ENCODE measurements around the gene AKAP1. TPM values are rescaled to one million over a fixed set of nuclear protein-coding genes. Genes with fewer than 3 reads are reported as not detected.
"Not testable (repeated sequence)": the region's sequence is repeated elsewhere in the genome, so short reads cannot be mapped to it uniquely, and the experiment has no call there.

The AKAP1 gene
- total and polyA plus RNA-seq, 5 donors, result 92.3 to 194 (median 161) TPM

GRCh38 chr17:57091186-57091618, 6.2 kb downstream of the AKAP1 start:
- peak overlapping the region; percentile 90 for H3K27ac ChIP-seq (ENCODE audit: low read length)
- intact Hi-C loops (cut with DNase I), result no loop called here
- ATAC-seq (peak; percentile 87 to 92), DNase-seq (peak; percentile 69 to 89 (median 86))
- H3K27me3 ChIP-seq (ENCODE audit: control insufficient read depth, insufficient read depth), result no peaks in the 10 kb centered on the region
- no peak overlapping the region for H3K4me3 ChIP-seq (ENCODE audit: low read length)
- H3K4me1 ChIP-seq (ENCODE audit: control insufficient read depth, insufficient read depth, low read length), result peaks cover 14% of the 10 kb centered on the region
- WGBS, result 49% methylated on average over 5 of the region's 5 CpGs
- H3K9me3 ChIP-seq (ENCODE audit: control insufficient read depth, low read length), result no peaks in the 10 kb centered on the region

DNA sequence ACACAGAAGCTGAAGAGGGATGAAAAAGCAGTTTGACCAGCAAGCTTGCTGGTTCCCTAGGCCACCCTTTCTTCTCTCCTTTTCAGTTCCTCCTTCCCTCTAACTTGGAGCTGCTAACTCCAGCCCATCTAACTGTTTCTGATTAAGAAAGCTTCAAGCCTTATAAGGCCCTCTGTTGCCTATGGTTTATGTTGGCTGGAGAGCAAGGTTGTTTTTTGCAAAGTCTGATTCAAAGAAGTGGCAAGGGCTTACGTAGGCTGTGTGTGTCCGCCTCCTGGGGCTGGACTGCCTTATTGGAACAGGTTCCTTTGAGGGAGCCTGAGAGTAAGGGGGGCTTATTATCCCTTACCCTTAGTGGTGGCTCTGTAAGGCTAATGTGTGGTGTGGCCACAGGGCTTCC, 7.1 kb downstream of the AKAP1 start:
- H3K9me3 ChIP-seq (ENCODE audit: control insufficient read depth, low read length), result no peaks in the 10 kb centered on the region
- no peaks in the 10 kb centered on the region for H3K27me3 ChIP-seq (ENCODE audit: control insufficient read depth, insufficient read depth)
- peaks cover 23% of the 10 kb centered on the region for H3K4me1 ChIP-seq (ENCODE audit: control insufficient read depth, insufficient read depth, low read length)
- 38% methylated on average over 2 of the region's 2 CpGs for WGBS
- H3K27ac ChIP-seq (ENCODE audit: low read length), result peak overlapping the region; percentile 95
- ATAC-seq (peak; percentile 30 to 41), DNase-seq (no peak)
- intact Hi-C loops (cut with DNase I), result no loop called here
- H3K4me3 ChIP-seq (ENCODE audit: low read length), result no peak overlapping the region

GRCh38 chr17:57092779-57093178, 7.7 kb downstream of the AKAP1 start:
- H3K27ac ChIP-seq (ENCODE audit: low read length), result peak overlapping the region; percentile 95
- DNase-seq (no peak), ATAC-seq (no peak)
- H3K4me3 ChIP-seq (ENCODE audit: low read length), result no peak overlapping the region
- no peaks in the 10 kb centered on the region for H3K9me3 ChIP-seq (ENCODE audit: control insufficient read depth, low read length)
- 74% methylated on average over 8 of the region's 8 CpGs for WGBS
- intact Hi-C loops (cut with DNase I), result no loop called here
- peaks cover 28% of the 10 kb centered on the region for H3K4me1 ChIP-seq (ENCODE audit: control insufficient read depth, insufficient read depth, low read length)
- H3K27me3 ChIP-seq (ENCODE audit: control insufficient read depth, insufficient read depth), result no peaks in the 10 kb centered on the region

DNA sequence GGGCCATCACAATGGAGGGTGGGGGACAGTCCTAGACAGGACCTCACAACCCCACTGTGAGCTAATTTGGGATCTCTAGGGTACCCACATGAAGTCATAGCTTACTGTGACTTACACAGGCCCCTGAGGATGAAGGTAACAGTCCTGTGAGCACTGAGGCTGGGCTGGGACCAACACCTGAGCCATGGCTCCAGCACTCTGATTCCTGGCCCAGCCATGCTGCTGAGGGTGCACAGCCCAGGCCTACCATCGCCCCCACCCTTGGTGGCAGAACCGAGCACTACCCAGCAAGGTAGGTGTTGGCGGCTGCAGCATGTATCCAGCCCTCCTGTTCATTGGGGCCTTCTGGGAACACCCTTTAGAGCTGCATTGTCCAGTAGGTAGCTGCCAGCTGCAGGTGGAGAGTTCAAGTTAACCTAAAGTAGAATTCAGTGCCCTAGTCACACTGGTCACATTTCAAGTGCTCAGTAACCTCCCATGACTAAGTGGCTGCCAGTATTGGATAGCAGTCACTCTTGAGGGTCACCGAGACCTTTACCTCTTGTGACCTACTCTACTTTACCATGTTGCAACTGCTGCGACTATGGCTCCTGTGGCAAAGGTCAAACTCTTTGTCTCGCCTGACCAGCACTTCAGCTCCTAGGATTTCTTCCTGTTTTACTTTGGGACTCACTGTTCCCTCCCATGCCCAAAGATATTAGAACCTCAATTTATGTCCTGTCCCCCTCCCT, 11.6 kb downstream of the AKAP1 start:
- Histone ChIP-seq H3K4me3 (ENCODE audit: low read length) (no peak overlapping the region), H3K27ac (ENCODE audit: low read length) (peak overlapping the region; percentile 92), H3K4me1 (ENCODE audit: control insufficient read depth, insufficient read depth, low read length) (peaks cover 44% of the 10 kb centered on the region), H3K27me3 (ENCODE audit: control insufficient read depth, insufficient read depth) (no peaks in the 10 kb centered on the region), H3K9me3 (ENCODE audit: control insufficient read depth, low read length) (no peaks in the 10 kb centered on the region)
- DNase-seq (no peak), ATAC-seq (peak; percentile 23 to 31)
- intact Hi-C loops (cut with DNase I), result no loop called here
- WGBS, result 84% methylated on average over 6 of the region's 6 CpGs

- peak; percentile 63 to 73 for ATAC-seq
- 13% methylated on average over 2 of the region's 2 CpGs for WGBS
- intact Hi-C loops (cut with DNase I), result no loop called here
- H3K4me1 ChIP-seq (ENCODE audit: control insufficient read depth, insufficient read depth, low read length), result peaks cover 35% of the 10 kb centered on the region
- H3K4me3 ChIP-seq (ENCODE audit: low read length), result no peak overlapping the region
- no peaks in the 10 kb centered on the region for H3K9me3 ChIP-seq (ENCODE audit: control insufficient read depth, low read length)
- H3K27ac ChIP-seq (ENCODE audit: low read length), result peak overlapping the region; percentile 92
- peak in 2 of 3 donors; percentile 53 to 62 for DNase-seq
- no peaks in the 10 kb centered on the region for H3K27me3 ChIP-seq (ENCODE audit: control insufficient read depth, insufficient read depth)
Measured at GRCh38 chr17:57097832-57098421, 12.9 kb downstream of the AKAP1 start.

- ATAC-seq (no peak), DNase-seq (no peak)
- Histone ChIP-seq H3K27ac (ENCODE audit: low read length) (peak overlapping the region; percentile 69), H3K9me3 (ENCODE audit: control insufficient read depth, low read length) (no peaks in the 10 kb centered on the region), H3K4me3 (ENCODE audit: low read length) (no peak overlapping the region), H3K27me3 (ENCODE audit: control insufficient read depth, insufficient read depth) (no peaks in the 10 kb centered on the region), H3K4me1 (ENCODE audit: control insufficient read depth, insufficient read depth, low read length) (peaks cover 35% of the 10 kb centered on the region)
- intact Hi-C loops (cut with DNase I), result no loop called here
- 58% methylated on average over 3 of the region's 3 CpGs for WGBS
Measured at GRCh38 chr17:57099165-57099564, 14.1 kb downstream of the AKAP1 start.

GRCh38 chr17:57102122-57102521, 17.1 kb downstream of the AKAP1 start:
- no peak overlapping the region for H3K4me3 ChIP-seq (ENCODE audit: low read length)
- no peaks in the 10 kb centered on the region for H3K27me3 ChIP-seq (ENCODE audit: control insufficient read depth, insufficient read depth)
- no peak overlapping the region for H3K27ac ChIP-seq (ENCODE audit: low read length)
- DNase-seq (no peak), ATAC-seq (no peak)
- peaks cover 34% of the 10 kb centered on the region for H3K4me1 ChIP-seq (ENCODE audit: control insufficient read depth, insufficient read depth, low read length)
- 81% methylated on average over 4 of the region's 4 CpGs for WGBS
- H3K9me3 ChIP-seq (ENCODE audit: control insufficient read depth, low read length), result no peaks in the 10 kb centered on the region
- intact Hi-C loops (cut with DNase I), result no loop called here

DNA sequence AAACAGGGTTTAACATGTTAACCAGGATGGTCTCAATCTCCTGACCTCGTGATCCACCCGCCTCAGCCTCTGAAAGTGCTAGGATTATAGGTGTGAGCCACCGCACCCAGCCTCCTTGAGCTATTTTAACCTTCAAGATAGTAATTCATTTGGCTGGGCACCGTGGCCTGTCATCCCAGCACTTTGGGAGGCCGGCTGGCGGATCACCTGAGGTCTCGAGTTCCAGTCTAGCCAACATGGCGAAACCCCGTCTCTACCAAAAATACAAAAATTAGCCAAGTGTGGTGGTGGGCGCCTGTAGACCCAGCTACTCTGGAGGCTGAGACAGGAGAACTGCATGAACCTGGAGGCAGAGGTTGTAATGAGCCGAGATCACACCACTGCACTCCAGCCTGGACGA, 17.6 kb downstream of the AKAP1 start:
- 74% methylated on average over 12 of the region's 12 CpGs for WGBS
- H3K9me3 ChIP-seq (ENCODE audit: control insufficient read depth, low read length); ATAC-seq; intact Hi-C loops (cut with DNase I); H3K4me3 ChIP-seq (ENCODE audit: low read length); H3K27me3 ChIP-seq (ENCODE audit: control insufficient read depth, insufficient read depth); DNase-seq: not testable (repeated sequence)
- Histone ChIP-seq H3K4me1 (ENCODE audit: control insufficient read depth, insufficient read depth, low read length) (peaks cover 30% of the 10 kb centered on the region), H3K27ac (ENCODE audit: low read length) (peak overlapping the region; percentile 7)

DNA sequence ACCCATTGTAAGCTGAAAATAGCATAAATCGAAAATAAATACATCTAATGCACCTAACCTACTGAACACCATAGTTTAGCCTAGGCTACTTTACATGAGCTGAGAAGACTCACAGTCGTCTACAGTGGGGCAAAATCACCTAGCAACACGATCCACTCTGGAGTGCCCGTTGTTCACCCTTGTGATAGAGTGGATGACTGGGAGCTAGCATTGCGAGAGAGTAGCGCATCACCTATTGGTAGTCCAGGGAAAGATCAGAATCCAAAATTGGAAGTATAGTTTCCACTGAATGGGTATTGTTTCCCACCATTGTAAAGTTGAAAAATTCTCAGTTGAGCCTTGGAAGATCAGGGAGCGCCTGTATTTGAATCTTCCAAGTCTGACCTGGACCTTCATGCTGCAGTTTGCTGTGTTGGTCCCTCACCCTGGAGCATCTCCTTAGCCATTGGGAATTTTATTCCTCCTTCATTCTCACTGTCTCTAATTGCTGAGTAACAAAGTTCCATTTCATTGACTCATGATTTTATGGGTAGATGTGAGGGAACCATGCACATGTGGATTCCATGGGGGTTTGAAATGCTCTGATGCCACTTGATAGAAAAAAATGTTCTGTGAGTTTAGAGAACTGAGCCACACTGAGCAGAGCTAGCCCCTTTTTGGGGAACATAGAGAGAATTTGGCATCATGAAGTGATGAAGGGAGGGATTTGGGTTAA, 19.6 kb downstream of the AKAP1 start:
- Histone ChIP-seq H3K27me3 (ENCODE audit: control insufficient read depth, insufficient read depth) (no peaks in the 10 kb centered on the region), H3K9me3 (ENCODE audit: control insufficient read depth, low read length) (no peaks in the 10 kb centered on the region), H3K4me3 (ENCODE audit: low read length) (no peak overlapping the region), H3K4me1 (ENCODE audit: control insufficient read depth, insufficient read depth, low read length) (peaks cover 28% of the 10 kb centered on the region), H3K27ac (ENCODE audit: low read length) (no peak overlapping the region)
- no peak for ATAC-seq
- intact Hi-C loops (cut with DNase I), result no loop called here
- no peak for DNase-seq
- 78% methylated on average over 7 of the region's 7 CpGs for WGBS

- Histone ChIP-seq H3K27ac (ENCODE audit: low read length) (peak overlapping the region; percentile 11), H3K4me1 (ENCODE audit: control insufficient read depth, insufficient read depth, low read length) (peaks cover 25% of the 10 kb centered on the region), H3K4me3 (ENCODE audit: low read length) (no peak overlapping the region), H3K27me3 (ENCODE audit: control insufficient read depth, insufficient read depth) (no peaks in the 10 kb centered on the region), H3K9me3 (ENCODE audit: control insufficient read depth, low read length) (no peaks in the 10 kb centered on the region)
- intact Hi-C loops (cut with DNase I), result no loop called here
- DNase-seq (no peak), ATAC-seq (no peak)
- WGBS, result 77% methylated on average over 8 of the region's 8 CpGs
Measured at GRCh38 chr17:57105591-57105990, 20.5 kb downstream of the AKAP1 start.
